ENCODE results near the gene TEAD2. TPM values are rescaled to one million over a fixed set of nuclear protein-coding genes. Genes with fewer than 3 reads are reported as not detected.

The TEAD2 gene
- total RNA-seq, 1 experiment from 2014 or later, result 56.2 TPM

DNA sequence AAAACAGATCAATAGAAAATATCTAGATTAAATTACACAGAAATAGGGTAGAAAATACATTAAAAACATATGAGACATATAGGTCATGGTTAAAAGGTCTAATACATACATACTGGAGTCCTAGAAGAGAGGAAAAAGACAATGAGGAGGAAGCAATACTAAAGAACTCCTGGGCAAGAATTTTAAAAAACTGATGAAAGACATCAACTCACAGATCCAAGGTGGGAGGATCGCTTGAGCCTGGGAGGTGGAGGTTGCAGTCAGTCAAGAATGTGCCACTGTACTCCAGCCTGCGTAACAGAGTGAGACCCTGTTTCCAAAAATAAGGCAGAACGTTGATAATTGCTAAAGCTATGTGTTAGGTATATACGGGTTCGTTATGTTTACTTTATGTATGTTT lies 20.4 kb upstream of the TEAD2 start:
- ATAC-seq (no peak), DNase-seq (no peak)
- Histone ChIP-seq H3F3A (ENCODE audit: low read length, unreplicated experiment) (no peaks in the 10 kb centered on the region), H3K27me3 (ENCODE audit: low read length) (no peaks in the 10 kb centered on the region), H3K9me3 (ENCODE audit: low read length) (peaks cover 7% of the 10 kb centered on the region), H3K27ac (ENCODE audit: low read length) (no peak overlapping the region), H3K9me2 (replicated peaks; ENCODE audit: low read length) (no peaks in the 10 kb centered on the region), H3K9ac (ENCODE audit: low read length) (no peak overlapping the region), H2AFZ (ENCODE audit: low read length) (no peak overlapping the region), H3K4me2 (ENCODE audit: low read length) (no peak overlapping the region), H3K4me3 (ENCODE audit: low read length) (no peak overlapping the region), H4K20me1 (ENCODE audit: low read length) (no peaks in the 10 kb centered on the region), H3K4me1 (ENCODE audit: insufficient read depth, low read length) (no peaks in the 10 kb centered on the region), H3K79me2 (ENCODE audit: low read length) (no peaks in the 10 kb centered on the region), H3K36me3 (ENCODE audit: low read depth, low read length) (no peaks in the 10 kb centered on the region)
- BruUV-seq (replicated peaks), result no TSS peak
- ChIA-PET POLR2A (ENCODE audit: unreplicated experiment) (no interaction called here), CTCF (no interaction called here)
- intact Hi-C loops (cut with micrococcal nuclease), result no loop called here
- no peak for TF ChIP-seq EZH2 (IDR thresholded peaks at IDR 0.05; ENCODE audit: low read length, unreplicated experiment)
- TF ChIP-seq, protein P1, sequence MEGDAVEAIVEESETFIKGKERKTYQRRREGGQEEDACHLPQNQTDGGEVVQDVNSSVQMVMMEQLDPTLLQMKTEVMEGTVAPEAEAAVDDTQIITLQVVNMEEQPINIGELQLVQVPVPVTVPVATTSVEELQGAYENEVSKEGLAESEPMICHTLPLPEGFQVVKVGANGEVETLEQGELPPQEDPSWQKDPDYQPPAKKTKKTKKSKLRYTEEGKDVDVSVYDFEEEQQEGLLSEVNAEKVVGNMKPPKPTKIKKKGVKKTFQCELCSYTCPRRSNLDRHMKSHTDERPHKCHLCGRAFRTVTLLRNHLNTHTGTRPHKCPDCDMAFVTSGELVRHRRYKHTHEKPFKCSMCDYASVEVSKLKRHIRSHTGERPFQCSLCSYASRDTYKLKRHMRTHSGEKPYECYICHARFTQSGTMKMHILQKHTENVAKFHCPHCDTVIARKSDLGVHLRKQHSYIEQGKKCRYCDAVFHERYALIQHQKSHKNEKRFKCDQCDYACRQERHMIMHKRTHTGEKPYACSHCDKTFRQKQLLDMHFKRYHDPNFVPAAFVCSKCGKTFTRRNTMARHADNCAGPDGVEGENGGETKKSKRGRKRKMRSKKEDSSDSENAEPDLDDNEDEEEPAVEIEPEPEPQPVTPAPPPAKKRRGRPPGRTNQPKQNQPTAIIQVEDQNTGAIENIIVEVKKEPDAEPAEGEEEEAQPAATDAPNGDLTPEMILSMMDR (conservative IDR thresholded peaks at IDR 0.05; ENCODE audit: low read depth, low read length), result no peak

DNA sequence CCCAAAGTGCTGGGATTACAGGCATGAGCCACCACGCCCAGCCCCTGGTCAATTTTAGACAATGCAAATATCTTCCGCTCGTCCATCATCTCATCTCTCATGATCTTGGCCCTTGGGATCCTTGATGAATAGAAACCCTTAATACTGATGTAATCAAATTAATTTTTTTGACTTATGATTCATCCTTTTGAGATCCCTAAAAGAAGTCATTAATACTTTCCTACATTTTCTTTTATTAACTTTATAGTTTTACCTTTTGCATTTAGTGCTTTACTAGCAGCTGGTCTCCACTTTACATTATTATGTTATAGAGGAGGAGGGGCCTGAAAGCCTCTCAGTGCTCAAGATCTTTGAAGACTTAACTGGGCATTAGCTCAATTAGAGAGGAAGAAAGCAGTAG lies 18.2 kb upstream of the TEAD2 start:
- H4K20me1 ChIP-seq (ENCODE audit: low read length), result no peaks in the 10 kb centered on the region
- no peaks in the 10 kb centered on the region for H3K27me3 ChIP-seq (ENCODE audit: low read length)
- no peak overlapping the region for H3K27ac ChIP-seq (ENCODE audit: low read length)
- H3K9ac ChIP-seq (ENCODE audit: low read length), result no peak overlapping the region
- H3K9me2 ChIP-seq (replicated peaks; ENCODE audit: low read length), result no peaks in the 10 kb centered on the region
- H2AFZ ChIP-seq (ENCODE audit: low read length), result no peak overlapping the region
- intact Hi-C loops (cut with micrococcal nuclease), result no loop called here
- CTCF ChIA-PET, result no interaction called here
- H3K4me1 ChIP-seq (ENCODE audit: insufficient read depth, low read length), result no peaks in the 10 kb centered on the region
- ATAC-seq, result no peak
- BruUV-seq (replicated peaks), result no TSS peak
- peaks cover 7% of the 10 kb centered on the region for H3K9me3 ChIP-seq (ENCODE audit: low read length)
- H3K4me2 ChIP-seq (ENCODE audit: low read length), result no peak overlapping the region
- no peak for DNase-seq
- no peaks in the 10 kb centered on the region for H3F3A ChIP-seq (ENCODE audit: low read length, unreplicated experiment)
- no peak for TF ChIP-seq EZH2phosphoT487 (IDR thresholded peaks at IDR 0.05; ENCODE audit: borderline replicate concordance, low read length)
- TF ChIP-seq, protein P1 (conservative IDR thresholded peaks at IDR 0.05; ENCODE audit: low read depth, low read length), result no peak
- TF ChIP-seq EZH2 (IDR thresholded peaks at IDR 0.05; ENCODE audit: low read length, unreplicated experiment), result no peak
- no peaks in the 10 kb centered on the region for H3K79me2 ChIP-seq (ENCODE audit: low read length)
- POLR2A ChIA-PET (ENCODE audit: unreplicated experiment), result no interaction called here
- H3K36me3 ChIP-seq (ENCODE audit: low read depth, low read length), result no peaks in the 10 kb centered on the region
- no peak overlapping the region for H3K4me3 ChIP-seq (ENCODE audit: low read length)

DNA sequence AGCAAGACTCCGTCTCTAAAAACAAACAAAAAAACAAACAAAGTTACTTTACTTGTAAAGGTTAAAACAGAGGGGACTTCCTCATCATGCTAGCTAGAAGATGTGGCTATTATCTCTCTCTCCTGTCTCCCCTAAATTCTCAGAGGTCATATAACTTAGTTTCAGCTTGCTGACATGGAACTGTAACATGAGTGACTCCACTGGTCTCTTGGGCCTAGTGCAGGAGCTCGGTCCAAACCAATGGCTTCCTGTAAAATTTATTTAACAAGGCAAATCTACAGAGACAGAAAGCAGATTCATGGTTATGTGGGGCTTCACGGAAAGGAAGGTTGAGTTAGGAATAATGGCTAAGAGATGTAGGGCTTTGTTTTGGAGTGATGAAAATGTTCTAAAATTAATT lies 16.3 kb upstream of the TEAD2 start:
- H3K4me3 ChIP-seq (ENCODE audit: low read length), result no peak overlapping the region
- H3K4me2 ChIP-seq (ENCODE audit: low read length), result no peak overlapping the region
- ChIA-PET POLR2A (ENCODE audit: unreplicated experiment) (interaction anchor here (0.6 to 1.2 kb wide), 2 partner anchors 11 to 16 kb away, joined by 13 to 16 read pairs; partner anchors contain the start of gene TEAD2), CTCF (interaction anchor here (0.7 kb wide), 1 partner anchor 77 kb away, joined by 3 read pairs; no protein-coding TSS in a partner anchor)
- no peaks in the 10 kb centered on the region for H3K9me2 ChIP-seq (replicated peaks; ENCODE audit: low read length)
- H3K9ac ChIP-seq (ENCODE audit: low read length), result no peak overlapping the region
- H3K79me2 ChIP-seq (ENCODE audit: low read length), result no peaks in the 10 kb centered on the region
- no peaks in the 10 kb centered on the region for H3K27me3 ChIP-seq (ENCODE audit: low read length)
- H3K9me3 ChIP-seq (ENCODE audit: low read length), result peaks cover 7% of the 10 kb centered on the region
- H3F3A ChIP-seq (ENCODE audit: low read length, unreplicated experiment), result no peaks in the 10 kb centered on the region
- TF ChIP-seq, protein P1 (conservative IDR thresholded peaks at IDR 0.05; ENCODE audit: low read depth, low read length), result no peak
- TF ChIP-seq EZH2phosphoT487 (IDR thresholded peaks at IDR 0.05; ENCODE audit: borderline replicate concordance, low read length) (no peak), EZH2 (IDR thresholded peaks at IDR 0.05; ENCODE audit: low read length, unreplicated experiment) (no peak)
- no peak for ATAC-seq
- H2AFZ ChIP-seq (ENCODE audit: low read length), result no peak overlapping the region
- no peaks in the 10 kb centered on the region for H4K20me1 ChIP-seq (ENCODE audit: low read length)
- DNase-seq, result no peak
- BruUV-seq (replicated peaks), result no TSS peak
- intact Hi-C loops (cut with micrococcal nuclease), result no loop called here
- no peak overlapping the region for H3K27ac ChIP-seq (ENCODE audit: low read length)
- no peaks in the 10 kb centered on the region for H3K36me3 ChIP-seq (ENCODE audit: low read depth, low read length)
- H3K4me1 ChIP-seq (ENCODE audit: insufficient read depth, low read length), result no peaks in the 10 kb centered on the region
